Measurements from ENCODE around the gene TUBGCP3.

The TUBGCP3 gene

GRCh38 chr13:112450118-112450903 is 137.6 kb downstream of the TUBGCP3 start:
- DNase-seq = no peak

GRCh38 chr13:112449545-112449930 is 138.4 kb downstream of the TUBGCP3 start:
- no peak for DNase-seq

- DNase-seq = no peak
These were observed 139.1 kb downstream of the TUBGCP3 start for GRCh38 chr13:112448621-112449544.

GRCh38 chr13:112447761-112448603 is 140.0 kb downstream of the TUBGCP3 start:
- DNase-seq = peak in 1 of 2 experiments; percentile 84

- no peak for DNase-seq
These were observed 140.6 kb downstream of the TUBGCP3 start for GRCh38 chr13:112447306-112447705.

- DNase-seq = no peak
These were observed 141.1 kb downstream of the TUBGCP3 start for GRCh38 chr13:112446867-112447266.

- DNase-seq = no peak
These were observed 141.5 kb downstream of the TUBGCP3 start for GRCh38 chr13:112446347-112446861.

GRCh38 chr13:112445411-112446271 is 142.3 kb downstream of the TUBGCP3 start:
- DNase-seq = no peak

- no peak for DNase-seq
These were observed 143.2 kb downstream of the TUBGCP3 start for GRCh38 chr13:112444416-112445399.

GRCh38 chr13:112443995-112444311 is 144.0 kb downstream of the TUBGCP3 start:
- peak; percentile 62 to 94 for DNase-seq

GRCh38 chr13:112443191-112443994 is 144.6 kb downstream of the TUBGCP3 start:
- peak; percentile 46 to 77 for DNase-seq

GRCh38 chr13:112442483-112443090 is 145.4 kb downstream of the TUBGCP3 start:
- DNase-seq = peak in 1 of 2 experiments; percentile 65

- DNase-seq = no peak
These were observed 146.1 kb downstream of the TUBGCP3 start for GRCh38 chr13:112441779-112442310.

- no peak for DNase-seq
These were observed 146.7 kb downstream of the TUBGCP3 start for GRCh38 chr13:112441226-112441625.

- no peak for DNase-seq
These were observed 149.4 kb downstream of the TUBGCP3 start for GRCh38 chr13:112438515-112438914.

GRCh38 chr13:112438094-112438493 is 149.9 kb downstream of the TUBGCP3 start:
- no peak for DNase-seq

- no peak for DNase-seq
These were observed 152.0 kb downstream of the TUBGCP3 start for GRCh38 chr13:112435973-112436372.

Data from NCI-H526 (cell line).